GM23338 (cell line): Measurements from ENCODE around the gene RGS19. TPM values are rescaled to one million over a fixed set of nuclear protein-coding genes. Genes with fewer than 3 reads are reported as not detected.

Source experiments
- ATAC-seq: fragments of 200-7000 bp; cut with Tn5 transposase; 3 replicates; pipeline ENCODE4 v1.9.1; 2020
- DNase-seq: peaks from one replicate; pipeline ENCODE4 v3.0.0-alpha.2; 2015; ENCODE audit warnings: low spot score
- H2AFZ ChIP-seq: fragments of 200-600 bp; sonication (generic); 2 replicates; pipeline ENCODE4 v1.8.0; 2016; ENCODE audit warnings: antibody characterized with exemption, mild to moderate bottlenecking, moderate library complexity
- H3F3A ChIP-seq: fragments of 200-600 bp; sonication (generic); replicated peaks from 2 replicates; pipeline ENCODE4 v1.8.0; 2017; ENCODE audit warnings: antibody characterized with exemption, mixed run types, low read depth
- H3K27ac ChIP-seq: fragments of 200-600 bp; sonication (generic); 2 replicates; pipeline ENCODE4 v1.6.1; 2016; ENCODE audit warnings: low read depth
- H3K27me3 ChIP-seq: fragments of 200-600 bp; sonication (generic); 2 replicates; pipeline ENCODE4 v1.8.0; 2016; ENCODE audit warnings: mild to moderate bottlenecking, mixed run types, moderate library complexity; ENCODE audit not compliant: insufficient read depth
- H3K36me3 ChIP-seq: fragments of 200-600 bp; sonication (generic); 2 replicates; pipeline ENCODE4 v1.8.0; 2016; ENCODE audit warnings: mild to moderate bottlenecking; ENCODE audit not compliant: insufficient read depth
- H3K4me1 ChIP-seq: fragments of 200-600 bp; sonication (generic); 2 replicates; pipeline ENCODE4 v1.8.0; 2016; ENCODE audit warnings: mild to moderate bottlenecking, moderate library complexity; ENCODE audit not compliant: insufficient read depth
- H3K4me2 ChIP-seq: fragments of 200-600 bp; sonication (generic); 2 replicates; pipeline ENCODE4 v1.7.1; 2017; ENCODE audit warnings: mixed run types
- H3K4me3 ChIP-seq: fragments of 200-600 bp; sonication (generic); 2 replicates; pipeline ENCODE4 v1.6.1; 2016; ENCODE audit warnings: mixed run types
- H3K79me2 ChIP-seq: fragments of 200-600 bp; sonication (generic); replicated peaks from 2 replicates; pipeline ENCODE4 v1.8.0; 2017; ENCODE audit warnings: mild to moderate bottlenecking; ENCODE audit not compliant: insufficient read depth
- H3K9me2 ChIP-seq: fragments of 200-600 bp; sonication (generic); 2 replicates; pipeline ENCODE4 v1.8.0; 2017; ENCODE audit not compliant: insufficient read depth
- H4K20me1 ChIP-seq: fragments of 200-600 bp; sonication (generic); replicated peaks from 2 replicates; pipeline ENCODE4 v1.8.0; 2017; ENCODE audit warnings: mild to moderate bottlenecking; ENCODE audit not compliant: insufficient read depth
- H3K27ac Mint-ChIP-seq: 2 replicates; pipeline ENCODE4 v1.8.0; 2020; ENCODE audit warnings: inconsistent platforms, mild to moderate bottlenecking, moderate library complexity, mixed read lengths
- H3K27me3 Mint-ChIP-seq: 3 replicates; pipeline ENCODE4 v1.8.0; 2022; ENCODE audit warnings: low read depth, mild to moderate bottlenecking, moderate library complexity, mixed read lengths, inconsistent platforms; ENCODE audit not compliant: insufficient read depth, poor library complexity
- H3K36me3 Mint-ChIP-seq: 3 replicates; pipeline ENCODE4 v1.8.0; 2021; ENCODE audit warnings: low read depth, mild to moderate bottlenecking, inconsistent platforms, moderate library complexity, mixed read lengths
- H3K4me1 Mint-ChIP-seq: 3 replicates; pipeline ENCODE4 v1.8.0; 2020; ENCODE audit warnings: mild to moderate bottlenecking, inconsistent platforms, mixed read lengths
- H3K4me3 Mint-ChIP-seq: 3 replicates; pipeline ENCODE4 v1.8.0; 2021; ENCODE audit warnings: moderate library complexity, mild to moderate bottlenecking, inconsistent platforms, mixed read lengths
- H3K9me3 Mint-ChIP-seq: 3 replicates; pipeline ENCODE4 v1.8.0; 2020; ENCODE audit warnings: moderate library complexity, mild to moderate bottlenecking, inconsistent platforms, mixed read lengths
- CREB1 ChIP-seq: fragments of 250-450 bp; sonication (Bioruptor Pico); IDR thresholded peaks from 2 replicates; pipeline ENCODE4 v1.5.0; 2020; ENCODE audit warnings: low read depth, mild to moderate bottlenecking, moderate library complexity
- EZH2 ChIP-seq: fragments of 200-600 bp; sonication (generic); IDR thresholded peaks from one replicate; pipeline ENCODE4 v1.8.0; 2017; ENCODE audit warnings: antibody characterized with exemption, mild to moderate bottlenecking, low read depth; ENCODE audit not compliant: unreplicated experiment
- EZH2phosphoT487 ChIP-seq: fragments of 200-600 bp; sonication (generic); IDR thresholded peaks from one replicate; pipeline ENCODE4 v1.8.1; 2018; ENCODE audit warnings: antibody characterized with exemption; ENCODE audit not compliant: unreplicated experiment
- JUNB ChIP-seq: IDR thresholded peaks from one replicate; pipeline ENCODE4 v1.6.1; 2016; ENCODE audit warnings: antibody characterized with exemption; ENCODE audit not compliant: unreplicated experiment
- NANOG ChIP-seq: IDR thresholded peaks from 2 replicates; pipeline ENCODE4 v1.6.1; 2016; ENCODE audit warnings: antibody characterized with exemption, borderline replicate concordance
- POLR2AphosphoS5 ChIP-seq: IDR thresholded peaks from 2 replicates; pipeline ENCODE4 v1.6.1; 2016; ENCODE audit warnings: antibody characterized with exemption, low read depth
- STAT1 ChIP-seq: IDR thresholded peaks from one replicate; pipeline ENCODE4 v1.6.1; 2016; ENCODE audit warnings: antibody characterized with exemption; ENCODE audit not compliant: unreplicated experiment
- ZNF114 ChIP-seq: fragments of 250-450 bp; sonication (Bioruptor Pico); IDR thresholded peaks from 2 replicates; pipeline ENCODE4 v1.5.0; 2020; ENCODE audit warnings: mild to moderate bottlenecking, moderate library complexity
- ZNF331 ChIP-seq: fragments of 250-450 bp; sonication (Bioruptor Pico); IDR thresholded peaks from 2 replicates; pipeline ENCODE4 v1.5.0; 2020; ENCODE audit warnings: low read depth, mild to moderate bottlenecking, moderate library complexity
- polyA plus RNA-seq: library from polyadenylated mRNA; unstranded; fragments of >200 nt; fragmentation: Nextera tagmentation; extraction: Ambion mirVana; gene quantifications from 2 replicates; pipeline ENCODE4 v1.2.1, GENCODE V29; 2016
- total RNA-seq: library from RNA; depleted of rRNA; stranded (reverse); fragments of >200 nt; shearing (Covaris generic); gene quantifications from 2 replicates; pipeline ENCODE4 v1.2.3, GENCODE V29; 2014
- TF ChIP-seq, protein P1 (sequence below): IDR thresholded peaks from 2 replicates; pipeline ENCODE4 v1.6.1; 2016; ENCODE audit warnings: antibody characterized with exemption
- TF ChIP-seq, protein P2 (sequence below), 2 experiments: fragments of 200-600 bp in 1 of 2; sonication (generic) in 1 of 2; conservative IDR thresholded peaks; 2 replicates each; pipeline versions ENCODE4 v1.5.1 to v1.6.1; 2016 to 2017; ENCODE audit warnings: antibody characterized with exemption in 2 of 2, low read depth in 2 of 2, mild to moderate bottlenecking in 2 of 2, moderate library complexity in 1 of 2
- TF ChIP-seq, protein P3 (sequence below): IDR thresholded peaks from one replicate; pipeline ENCODE4 v1.6.1; 2018; ENCODE audit warnings: antibody characterized with exemption; ENCODE audit not compliant: unreplicated experiment
- TF ChIP-seq, protein P4 (sequence below): fragments of 250-450 bp; sonication (Bioruptor Pico); IDR thresholded peaks from 2 replicates; pipeline ENCODE4 v1.5.0; 2020; ENCODE audit warnings: mild to moderate bottlenecking, moderate library complexity

RGS19 gene
- total and polyA plus RNA-seq, 2 experiments from 2014 or later = 13.1 to 19.7 TPM

DNA sequence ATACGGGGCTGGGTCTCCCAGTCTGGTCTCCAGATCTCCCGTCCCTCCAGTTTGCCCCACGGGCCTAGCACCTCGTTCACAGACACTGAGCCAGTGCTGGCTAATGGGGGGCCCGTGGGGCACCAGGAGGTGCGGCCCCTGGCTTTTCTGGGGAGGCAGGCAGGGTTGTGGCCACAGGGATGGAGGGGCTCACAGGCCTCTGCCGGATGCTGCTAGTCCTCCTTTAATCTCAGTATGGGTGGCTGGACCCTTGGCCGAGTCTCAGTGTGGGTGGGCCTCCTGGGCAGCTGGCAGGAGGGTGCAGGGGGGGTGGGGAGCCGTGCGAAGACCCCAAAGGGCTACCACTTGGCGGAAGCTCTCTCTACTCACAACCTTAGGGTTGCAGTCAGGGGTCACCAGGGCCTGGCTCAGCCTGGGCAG, 28.3 kb downstream of the RGS19 start:
- no peaks in the 10 kb centered on the region for H3K36me3 Mint-ChIP-seq
- H3K79me2 ChIP-seq = no peaks in the 10 kb centered on the region
- H3K9me2 ChIP-seq = no peaks in the 10 kb centered on the region
- 0 out of 2 replicates have a peak, but pooled peaks cover 6% of the 10 kb centered on the region for H3F3A ChIP-seq
- H3K27ac ChIP-seq = no peak overlapping the region
- H3K4me3 ChIP-seq = no peak overlapping the region
- no peak overlapping the region for H3K4me2 ChIP-seq
- H4K20me1 ChIP-seq = no peaks in the 10 kb centered on the region
- peaks cover 11% of the 10 kb centered on the region; the same call in 1 of the 2 replicates for H3K4me1 ChIP-seq
- no peak overlapping the region for H3K27ac Mint-ChIP-seq
- peaks cover 58% of the 10 kb centered on the region for H3K27me3 Mint-ChIP-seq
- no peaks in the 10 kb centered on the region for H3K36me3 ChIP-seq
- TF ChIP-seq ZNF114 (CRISPR knock-in tag) (no peak), JUNB (no peak), EZH2phosphoT487 (no peak), POLR2AphosphoS5 (no peak), ZNF331 (CRISPR knock-in tag) (no peak), CREB1 (CRISPR knock-in tag) (no peak), NANOG (no peak), EZH2 (no peak), STAT1 (no peak)
- TF ChIP-seq, protein P1, sequence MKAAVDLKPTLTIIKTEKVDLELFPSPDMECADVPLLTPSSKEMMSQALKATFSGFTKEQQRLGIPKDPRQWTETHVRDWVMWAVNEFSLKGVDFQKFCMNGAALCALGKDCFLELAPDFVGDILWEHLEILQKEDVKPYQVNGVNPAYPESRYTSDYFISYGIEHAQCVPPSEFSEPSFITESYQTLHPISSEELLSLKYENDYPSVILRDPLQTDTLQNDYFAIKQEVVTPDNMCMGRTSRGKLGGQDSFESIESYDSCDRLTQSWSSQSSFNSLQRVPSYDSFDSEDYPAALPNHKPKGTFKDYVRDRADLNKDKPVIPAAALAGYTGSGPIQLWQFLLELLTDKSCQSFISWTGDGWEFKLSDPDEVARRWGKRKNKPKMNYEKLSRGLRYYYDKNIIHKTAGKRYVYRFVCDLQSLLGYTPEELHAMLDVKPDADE = no peak
- TF ChIP-seq, protein P2, sequence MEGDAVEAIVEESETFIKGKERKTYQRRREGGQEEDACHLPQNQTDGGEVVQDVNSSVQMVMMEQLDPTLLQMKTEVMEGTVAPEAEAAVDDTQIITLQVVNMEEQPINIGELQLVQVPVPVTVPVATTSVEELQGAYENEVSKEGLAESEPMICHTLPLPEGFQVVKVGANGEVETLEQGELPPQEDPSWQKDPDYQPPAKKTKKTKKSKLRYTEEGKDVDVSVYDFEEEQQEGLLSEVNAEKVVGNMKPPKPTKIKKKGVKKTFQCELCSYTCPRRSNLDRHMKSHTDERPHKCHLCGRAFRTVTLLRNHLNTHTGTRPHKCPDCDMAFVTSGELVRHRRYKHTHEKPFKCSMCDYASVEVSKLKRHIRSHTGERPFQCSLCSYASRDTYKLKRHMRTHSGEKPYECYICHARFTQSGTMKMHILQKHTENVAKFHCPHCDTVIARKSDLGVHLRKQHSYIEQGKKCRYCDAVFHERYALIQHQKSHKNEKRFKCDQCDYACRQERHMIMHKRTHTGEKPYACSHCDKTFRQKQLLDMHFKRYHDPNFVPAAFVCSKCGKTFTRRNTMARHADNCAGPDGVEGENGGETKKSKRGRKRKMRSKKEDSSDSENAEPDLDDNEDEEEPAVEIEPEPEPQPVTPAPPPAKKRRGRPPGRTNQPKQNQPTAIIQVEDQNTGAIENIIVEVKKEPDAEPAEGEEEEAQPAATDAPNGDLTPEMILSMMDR (conservative IDR thresholded peaks at IDR 0.05; ENCODE audit: low read depth in 2 of 2) = no peak
- TF ChIP-seq, protein P3, sequence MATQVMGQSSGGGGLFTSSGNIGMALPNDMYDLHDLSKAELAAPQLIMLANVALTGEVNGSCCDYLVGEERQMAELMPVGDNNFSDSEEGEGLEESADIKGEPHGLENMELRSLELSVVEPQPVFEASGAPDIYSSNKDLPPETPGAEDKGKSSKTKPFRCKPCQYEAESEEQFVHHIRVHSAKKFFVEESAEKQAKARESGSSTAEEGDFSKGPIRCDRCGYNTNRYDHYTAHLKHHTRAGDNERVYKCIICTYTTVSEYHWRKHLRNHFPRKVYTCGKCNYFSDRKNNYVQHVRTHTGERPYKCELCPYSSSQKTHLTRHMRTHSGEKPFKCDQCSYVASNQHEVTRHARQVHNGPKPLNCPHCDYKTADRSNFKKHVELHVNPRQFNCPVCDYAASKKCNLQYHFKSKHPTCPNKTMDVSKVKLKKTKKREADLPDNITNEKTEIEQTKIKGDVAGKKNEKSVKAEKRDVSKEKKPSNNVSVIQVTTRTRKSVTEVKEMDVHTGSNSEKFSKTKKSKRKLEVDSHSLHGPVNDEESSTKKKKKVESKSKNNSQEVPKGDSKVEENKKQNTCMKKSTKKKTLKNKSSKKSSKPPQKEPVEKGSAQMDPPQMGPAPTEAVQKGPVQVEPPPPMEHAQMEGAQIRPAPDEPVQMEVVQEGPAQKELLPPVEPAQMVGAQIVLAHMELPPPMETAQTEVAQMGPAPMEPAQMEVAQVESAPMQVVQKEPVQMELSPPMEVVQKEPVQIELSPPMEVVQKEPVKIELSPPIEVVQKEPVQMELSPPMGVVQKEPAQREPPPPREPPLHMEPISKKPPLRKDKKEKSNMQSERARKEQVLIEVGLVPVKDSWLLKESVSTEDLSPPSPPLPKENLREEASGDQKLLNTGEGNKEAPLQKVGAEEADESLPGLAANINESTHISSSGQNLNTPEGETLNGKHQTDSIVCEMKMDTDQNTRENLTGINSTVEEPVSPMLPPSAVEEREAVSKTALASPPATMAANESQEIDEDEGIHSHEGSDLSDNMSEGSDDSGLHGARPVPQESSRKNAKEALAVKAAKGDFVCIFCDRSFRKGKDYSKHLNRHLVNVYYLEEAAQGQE = no peak
- TF ChIP-seq, protein P4, sequence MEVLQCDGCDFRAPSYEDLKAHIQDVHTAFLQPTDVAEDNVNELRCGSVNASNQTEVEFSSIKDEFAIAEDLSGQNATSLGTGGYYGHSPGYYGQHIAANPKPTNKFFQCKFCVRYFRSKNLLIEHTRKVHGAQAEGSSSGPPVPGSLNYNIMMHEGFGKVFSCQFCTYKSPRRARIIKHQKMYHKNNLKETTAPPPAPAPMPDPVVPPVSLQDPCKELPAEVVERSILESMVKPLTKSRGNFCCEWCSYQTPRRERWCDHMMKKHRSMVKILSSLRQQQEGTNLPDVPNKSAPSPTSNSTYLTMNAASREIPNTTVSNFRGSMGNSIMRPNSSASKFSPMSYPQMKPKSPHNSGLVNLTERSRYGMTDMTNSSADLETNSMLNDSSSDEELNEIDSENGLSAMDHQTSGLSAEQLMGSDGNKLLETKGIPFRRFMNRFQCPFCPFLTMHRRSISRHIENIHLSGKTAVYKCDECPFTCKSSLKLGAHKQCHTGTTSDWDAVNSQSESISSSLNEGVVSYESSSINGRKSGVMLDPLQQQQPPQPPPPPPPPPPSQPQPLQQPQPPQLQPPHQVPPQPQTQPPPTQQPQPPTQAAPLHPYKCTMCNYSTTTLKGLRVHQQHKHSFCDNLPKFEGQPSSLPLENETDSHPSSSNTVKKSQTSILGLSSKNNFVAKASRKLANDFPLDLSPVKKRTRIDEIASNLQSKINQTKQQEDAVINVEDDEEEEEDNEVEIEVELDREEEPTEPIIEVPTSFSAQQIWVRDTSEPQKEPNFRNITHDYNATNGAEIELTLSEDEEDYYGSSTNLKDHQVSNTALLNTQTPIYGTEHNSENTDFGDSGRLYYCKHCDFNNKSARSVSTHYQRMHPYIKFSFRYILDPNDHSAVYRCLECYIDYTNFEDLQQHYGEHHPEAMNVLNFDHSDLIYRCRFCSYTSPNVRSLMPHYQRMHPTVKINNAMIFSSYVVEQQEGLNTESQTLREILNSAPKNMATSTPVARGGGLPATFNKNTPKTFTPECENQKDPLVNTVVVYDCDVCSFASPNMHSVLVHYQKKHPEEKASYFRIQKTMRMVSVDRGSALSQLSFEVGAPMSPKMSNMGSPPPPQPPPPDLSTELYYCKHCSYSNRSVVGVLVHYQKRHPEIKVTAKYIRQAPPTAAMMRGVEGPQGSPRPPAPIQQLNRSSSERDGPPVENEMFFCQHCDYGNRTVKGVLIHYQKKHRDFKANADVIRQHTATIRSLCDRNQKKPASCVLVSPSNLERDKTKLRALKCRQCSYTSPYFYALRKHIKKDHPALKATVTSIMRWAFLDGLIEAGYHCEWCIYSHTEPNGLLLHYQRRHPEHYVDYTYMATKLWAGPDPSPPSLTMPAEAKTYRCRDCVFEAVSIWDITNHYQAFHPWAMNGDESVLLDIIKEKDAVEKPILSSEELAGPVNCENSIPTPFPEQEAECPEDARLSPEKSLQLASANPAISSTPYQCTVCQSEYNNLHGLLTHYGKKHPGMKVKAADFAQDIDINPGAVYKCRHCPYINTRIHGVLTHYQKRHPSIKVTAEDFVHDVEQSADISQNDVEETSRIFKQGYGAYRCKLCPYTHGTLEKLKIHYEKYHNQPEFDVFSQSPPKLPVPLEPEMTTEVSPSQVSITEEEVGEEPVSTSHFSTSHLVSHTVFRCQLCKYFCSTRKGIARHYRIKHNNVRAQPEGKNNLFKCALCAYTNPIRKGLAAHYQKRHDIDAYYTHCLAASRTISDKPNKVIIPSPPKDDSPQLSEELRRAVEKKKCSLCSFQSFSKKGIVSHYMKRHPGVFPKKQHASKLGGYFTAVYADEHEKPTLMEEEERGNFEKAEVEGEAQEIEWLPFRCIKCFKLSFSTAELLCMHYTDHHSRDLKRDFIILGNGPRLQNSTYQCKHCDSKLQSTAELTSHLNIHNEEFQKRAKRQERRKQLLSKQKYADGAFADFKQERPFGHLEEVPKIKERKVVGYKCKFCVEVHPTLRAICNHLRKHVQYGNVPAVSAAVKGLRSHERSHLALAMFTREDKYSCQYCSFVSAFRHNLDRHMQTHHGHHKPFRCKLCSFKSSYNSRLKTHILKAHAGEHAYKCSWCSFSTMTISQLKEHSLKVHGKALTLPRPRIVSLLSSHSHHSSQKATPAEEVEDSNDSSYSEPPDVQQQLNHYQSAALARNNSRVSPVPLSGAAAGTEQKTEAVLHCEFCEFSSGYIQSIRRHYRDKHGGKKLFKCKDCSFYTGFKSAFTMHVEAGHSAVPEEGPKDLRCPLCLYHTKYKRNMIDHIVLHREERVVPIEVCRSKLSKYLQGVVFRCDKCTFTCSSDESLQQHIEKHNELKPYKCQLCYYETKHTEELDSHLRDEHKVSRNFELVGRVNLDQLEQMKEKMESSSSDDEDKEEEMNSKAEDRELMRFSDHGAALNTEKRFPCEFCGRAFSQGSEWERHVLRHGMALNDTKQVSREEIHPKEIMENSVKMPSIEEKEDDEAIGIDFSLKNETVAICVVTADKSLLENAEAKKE (CRISPR knock-in tag) = no peak
- no peak for DNase-seq
- H3K27me3 ChIP-seq = peaks cover 44% of the 10 kb centered on the region
- no peak overlapping the region for H3K4me3 Mint-ChIP-seq
- peaks cover 25% of the 10 kb centered on the region for H3K4me1 Mint-ChIP-seq
- ATAC-seq = no peak
- no peak overlapping the region for H2AFZ ChIP-seq
- no peaks in the 10 kb centered on the region for H3K9me3 Mint-ChIP-seq
